HL-60 (cell line): ENCODE data around the gene EIF4G3.

Experiments used
- POLR2AphosphoS5 ChIP-seq: IDR thresholded peaks from 2 replicates; pipeline ENCODE4 v1.6.1; 2012; ENCODE audit warnings: low read depth
- REST ChIP-seq: IDR thresholded peaks from 2 replicates; pipeline ENCODE4 v1.6.1; 2012; ENCODE audit warnings: low read depth; ENCODE audit not compliant: insufficient replicate concordance
- TF ChIP-seq, protein P1 (sequence below): IDR thresholded peaks from one replicate; pipeline ENCODE4 v1.5.1; 2011; ENCODE audit warnings: low read length, control low read depth, inconsistent platforms; ENCODE audit not compliant: insufficient read depth

- TF ChIP-seq, protein P1, sequence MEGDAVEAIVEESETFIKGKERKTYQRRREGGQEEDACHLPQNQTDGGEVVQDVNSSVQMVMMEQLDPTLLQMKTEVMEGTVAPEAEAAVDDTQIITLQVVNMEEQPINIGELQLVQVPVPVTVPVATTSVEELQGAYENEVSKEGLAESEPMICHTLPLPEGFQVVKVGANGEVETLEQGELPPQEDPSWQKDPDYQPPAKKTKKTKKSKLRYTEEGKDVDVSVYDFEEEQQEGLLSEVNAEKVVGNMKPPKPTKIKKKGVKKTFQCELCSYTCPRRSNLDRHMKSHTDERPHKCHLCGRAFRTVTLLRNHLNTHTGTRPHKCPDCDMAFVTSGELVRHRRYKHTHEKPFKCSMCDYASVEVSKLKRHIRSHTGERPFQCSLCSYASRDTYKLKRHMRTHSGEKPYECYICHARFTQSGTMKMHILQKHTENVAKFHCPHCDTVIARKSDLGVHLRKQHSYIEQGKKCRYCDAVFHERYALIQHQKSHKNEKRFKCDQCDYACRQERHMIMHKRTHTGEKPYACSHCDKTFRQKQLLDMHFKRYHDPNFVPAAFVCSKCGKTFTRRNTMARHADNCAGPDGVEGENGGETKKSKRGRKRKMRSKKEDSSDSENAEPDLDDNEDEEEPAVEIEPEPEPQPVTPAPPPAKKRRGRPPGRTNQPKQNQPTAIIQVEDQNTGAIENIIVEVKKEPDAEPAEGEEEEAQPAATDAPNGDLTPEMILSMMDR = no peak
- TF ChIP-seq REST (no peak), POLR2AphosphoS5 (no peak)
Measured at GRCh38 chr1:20763417-20763816, 413.3 kb downstream of the EIF4G3 start.
